Parathyroid adenoma (tissue), 2 donors: ENCODE measurements around the gene SPDYE6.

Experiments used
- H2AFZ ChIP-seq: fragments of 300-600 bp; sonication (generic); one replicate; pipeline ENCODE4 v1.7.0; 2017; ENCODE audit warnings: antibody characterized with exemption, mild to moderate bottlenecking
- H3K27ac ChIP-seq: fragments of 300-600 bp; sonication (generic); one replicate; pipeline ENCODE4 v1.7.0; 2017
- H3K27me3 ChIP-seq: fragments of 300-600 bp; sonication (generic); one replicate; pipeline ENCODE4 v1.7.0; 2017; ENCODE audit warnings: low read length; ENCODE audit not compliant: control insufficient read depth, insufficient read depth
- H3K36me3 ChIP-seq: fragments of 300-600 bp; sonication (generic); one replicate; pipeline ENCODE4 v1.7.0; 2017; ENCODE audit warnings: low read length; ENCODE audit not compliant: control insufficient read depth, insufficient read depth
- H3K4me1 ChIP-seq: fragments of 300-600 bp; sonication (generic); one replicate; pipeline ENCODE4 v1.7.0; 2017; ENCODE audit warnings: control low read depth
- H3K4me2 ChIP-seq: fragments of 300-600 bp; sonication (generic); one replicate; pipeline ENCODE4 v1.7.0; 2017; ENCODE audit warnings: low read length
- H3K4me3 ChIP-seq: fragments of 300-600 bp; sonication (generic); one replicate; pipeline ENCODE4 v1.7.0; 2017; ENCODE audit warnings: low read depth, low read length
- H3K79me2 ChIP-seq: fragments of 300-600 bp; sonication (generic); one replicate; pipeline ENCODE4 v1.7.0; 2017; ENCODE audit warnings: control low read depth
- H3K9ac ChIP-seq: fragments of 300-600 bp; sonication (generic); one replicate; pipeline ENCODE4 v1.7.0; 2017; ENCODE audit warnings: mild to moderate bottlenecking
- H3K9me3 ChIP-seq: fragments of 300-600 bp; sonication (generic); one replicate; pipeline ENCODE4 v1.7.0; 2017; ENCODE audit warnings: low read length; ENCODE audit not compliant: control insufficient read depth
- CTCF ChIP-seq: fragments of 300-600 bp; sonication (generic); IDR thresholded peaks from one replicate; pipeline ENCODE4 v1.7.0; 2017; ENCODE audit warnings: antibody characterized with exemption, mild to moderate bottlenecking
- donor health status: primary hyperparathyroidism.

Gene SPDYE6

GRCh38 chr7:102313997-102314780 is 42.1 kb downstream of the SPDYE6 start:
- Histone ChIP-seq H3K9me3 (no peaks in the 10 kb centered on the region), H3K36me3 (no peaks in the 10 kb centered on the region), H3K4me2 (no peak overlapping the region), H2AFZ (no peak overlapping the region), H3K4me1 (no peaks in the 10 kb centered on the region), H3K79me2 (no peaks in the 10 kb centered on the region), H3K27ac (no peak overlapping the region), H3K4me3 (no peak overlapping the region), H3K27me3 (no peaks in the 10 kb centered on the region), H3K9ac (no peak overlapping the region)
- no peak for TF ChIP-seq CTCF

- no peak overlapping the region for H3K4me3 ChIP-seq
- no peak overlapping the region for H3K27ac ChIP-seq
- H3K4me2 ChIP-seq: no peak overlapping the region
- H3K36me3 ChIP-seq: no peaks in the 10 kb centered on the region
- H3K79me2 ChIP-seq: no peaks in the 10 kb centered on the region
- H3K9ac ChIP-seq: no peak overlapping the region
- H3K9me3 ChIP-seq: no peaks in the 10 kb centered on the region
- no peaks in the 10 kb centered on the region for H3K27me3 ChIP-seq
- no peak for TF ChIP-seq CTCF
- H3K4me1 ChIP-seq: no peaks in the 10 kb centered on the region
- H2AFZ ChIP-seq: no peak overlapping the region
Observed at GRCh38 chr7:102312317-102312716, 43.9 kb downstream of the SPDYE6 start.

GRCh38 chr7:102310414-102310815 is 45.8 kb downstream of the SPDYE6 start:
- no peak overlapping the region for H3K27ac ChIP-seq
- H3K4me3 ChIP-seq: no peak overlapping the region
- no peaks in the 10 kb centered on the region for H3K27me3 ChIP-seq
- H3K4me2 ChIP-seq: no peak overlapping the region
- no peaks in the 10 kb centered on the region for H3K9me3 ChIP-seq
- H3K9ac ChIP-seq: no peak overlapping the region
- no peaks in the 10 kb centered on the region for H3K79me2 ChIP-seq
- no peaks in the 10 kb centered on the region for H3K36me3 ChIP-seq
- no peak overlapping the region for H2AFZ ChIP-seq
- no peaks in the 10 kb centered on the region for H3K4me1 ChIP-seq
- no peak for TF ChIP-seq CTCF

GRCh38 chr7:102306916-102307677 is 49.1 kb downstream of the SPDYE6 start:
- Histone ChIP-seq H3K79me2 (no peaks in the 10 kb centered on the region), H3K36me3 (no peaks in the 10 kb centered on the region), H3K9me3 (no peaks in the 10 kb centered on the region), H2AFZ (no peak overlapping the region), H3K27me3 (no peaks in the 10 kb centered on the region), H3K4me1 (no peaks in the 10 kb centered on the region), H3K4me3 (no peak overlapping the region), H3K4me2 (no peak overlapping the region), H3K27ac (no peak overlapping the region), H3K9ac (no peak overlapping the region)
- TF ChIP-seq CTCF: no peak
